Mucosa of stomach (tissue), 1 donor: ENCODE results near the gene RAD51C.
A peak's percentile ranks its signal among the peaks of the same experiment; 100 is the strongest.
"Not testable (repeated sequence)": the region's sequence is repeated elsewhere in the genome, so short reads cannot be mapped to it uniquely, and the experiment has no call there.

Experiments used
- H3K27me3 ChIP-seq: one replicate; pipeline ENCODE4 v1.7.0; 2013; ENCODE audit warnings: mild to moderate bottlenecking, low read length; ENCODE audit not compliant: control insufficient read depth, insufficient read depth
- H3K36me3 ChIP-seq: one replicate; pipeline ENCODE4 v1.7.0; 2013; ENCODE audit warnings: low read length; ENCODE audit not compliant: control insufficient read depth, insufficient read depth
- H3K4me1 ChIP-seq: one replicate; pipeline ENCODE4 v1.7.0; 2013; ENCODE audit warnings: mild to moderate bottlenecking, low read length; ENCODE audit not compliant: control insufficient read depth, insufficient read depth
- H3K4me3 ChIP-seq: one replicate; pipeline ENCODE4 v1.7.0; 2013; ENCODE audit warnings: low read length
- H3K9ac ChIP-seq: one replicate; pipeline ENCODE4 v1.7.0; 2013; ENCODE audit warnings: mild to moderate bottlenecking, low read length, moderate library complexity
- H3K9me3 ChIP-seq: one replicate; pipeline ENCODE4 v1.7.0; 2013; ENCODE audit warnings: mild to moderate bottlenecking, low read length, moderate library complexity; ENCODE audit not compliant: control insufficient read depth
- donor health status: Pancreatic carcinoma.

RAD51C gene

DNA sequence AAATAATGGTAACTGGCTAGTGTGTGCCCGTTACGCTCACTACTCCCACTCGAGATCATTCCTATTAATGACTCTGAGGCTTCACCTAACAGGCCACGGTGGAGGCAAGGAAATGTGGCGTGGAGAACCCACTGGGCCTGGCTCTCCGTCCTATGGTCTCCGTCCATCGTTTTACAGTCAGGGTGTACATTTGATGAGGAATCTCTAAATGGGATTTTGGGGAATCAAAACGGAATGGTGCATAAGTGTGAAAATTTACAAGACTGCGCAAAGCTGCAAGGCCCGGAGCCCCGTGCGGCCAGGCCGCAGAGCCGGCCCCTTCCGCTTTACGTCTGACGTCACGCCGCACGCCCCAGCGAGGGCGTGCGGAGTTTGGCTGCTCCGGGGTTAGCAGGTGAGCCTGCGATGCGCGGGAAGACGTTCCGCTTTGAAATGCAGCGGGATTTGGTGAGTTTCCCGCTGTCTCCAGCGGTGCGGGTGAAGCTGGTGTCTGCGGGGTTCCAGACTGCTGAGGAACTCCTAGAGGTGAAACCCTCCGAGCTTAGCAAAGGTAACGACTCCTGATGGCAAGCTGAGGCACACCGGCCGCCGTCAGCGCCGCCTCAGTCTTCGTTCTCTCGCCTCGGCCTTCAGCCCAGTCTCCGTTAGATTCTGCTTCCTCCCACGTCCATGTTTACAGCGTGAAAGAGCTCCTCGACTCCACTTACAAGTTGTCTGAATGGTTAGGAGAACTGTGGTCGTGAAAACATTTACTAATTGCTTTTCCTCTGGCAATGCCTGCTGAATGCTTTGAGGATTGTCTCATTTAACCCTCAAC, at the start of gene RAD51C:
TSS of gene RAD51C (plus strand) at position 364 of the 817 bp plus-strand sequence. CDS start at position 406, 42 bp downstream.
- H3K36me3 ChIP-seq = no peaks in the 10 kb centered on the region
- peaks cover 4% of the 10 kb centered on the region for H3K4me1 ChIP-seq
- peak within 1 kb of the TSS; percentile 56 for H3K4me3 ChIP-seq
- H3K9ac ChIP-seq = peak within 1 kb of the TSS; percentile 58
- no peaks in the 10 kb centered on the region for H3K27me3 ChIP-seq
- H3K9me3 ChIP-seq = no peaks in the 10 kb centered on the region

DNA sequence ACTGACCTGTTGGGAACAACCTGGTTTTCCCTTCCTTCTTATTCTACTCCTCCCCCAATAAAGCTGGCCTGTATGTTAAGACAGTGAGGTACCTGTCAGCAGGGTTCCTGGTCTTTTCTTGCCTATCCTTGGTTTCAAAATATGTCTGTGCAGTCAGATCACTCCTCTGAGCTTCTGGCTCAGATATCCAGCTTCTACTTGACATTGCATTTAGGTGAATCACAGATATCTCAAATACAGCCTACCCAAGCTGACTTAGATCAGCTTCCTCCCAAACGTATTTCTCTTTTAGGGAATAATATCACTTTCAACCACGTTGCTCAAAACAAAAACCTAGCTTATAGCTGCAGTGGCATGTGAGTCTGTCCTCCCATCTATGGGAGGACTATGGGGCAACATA, 49.3 kb upstream of the RAD51C start:
- no peaks in the 10 kb centered on the region for H3K9me3 ChIP-seq
- no peak overlapping the region for H3K9ac ChIP-seq
- H3K36me3 ChIP-seq = no peaks in the 10 kb centered on the region
- no peaks in the 10 kb centered on the region for H3K27me3 ChIP-seq
- no peaks in the 10 kb centered on the region for H3K4me1 ChIP-seq
- no peak overlapping the region for H3K4me3 ChIP-seq

DNA sequence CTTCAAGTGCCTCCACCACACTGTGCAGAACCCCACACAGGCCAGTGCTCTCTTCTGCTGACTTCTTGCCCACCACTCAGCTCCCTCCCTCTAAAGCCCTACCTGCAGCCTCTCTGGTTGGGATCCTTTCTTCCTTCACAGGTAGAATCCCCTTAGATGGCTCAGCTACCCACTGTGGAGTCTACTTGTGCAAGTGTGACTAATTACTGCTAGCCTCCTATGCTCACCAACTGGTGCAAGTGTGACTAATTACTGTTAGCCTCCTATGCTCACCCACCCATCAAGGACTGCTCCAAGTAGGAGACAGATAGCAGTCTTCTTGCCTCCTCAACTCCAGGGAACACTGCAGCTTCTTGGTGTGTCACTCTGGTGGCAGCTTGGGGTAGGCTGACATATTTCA, 44.2 kb upstream of the RAD51C start:
- no peak overlapping the region for H3K4me3 ChIP-seq
- H3K4me1 ChIP-seq = no peaks in the 10 kb centered on the region
- H3K9me3 ChIP-seq = no peaks in the 10 kb centered on the region
- H3K36me3 ChIP-seq = no peaks in the 10 kb centered on the region
- no peaks in the 10 kb centered on the region for H3K27me3 ChIP-seq
- no peak overlapping the region for H3K9ac ChIP-seq

DNA sequence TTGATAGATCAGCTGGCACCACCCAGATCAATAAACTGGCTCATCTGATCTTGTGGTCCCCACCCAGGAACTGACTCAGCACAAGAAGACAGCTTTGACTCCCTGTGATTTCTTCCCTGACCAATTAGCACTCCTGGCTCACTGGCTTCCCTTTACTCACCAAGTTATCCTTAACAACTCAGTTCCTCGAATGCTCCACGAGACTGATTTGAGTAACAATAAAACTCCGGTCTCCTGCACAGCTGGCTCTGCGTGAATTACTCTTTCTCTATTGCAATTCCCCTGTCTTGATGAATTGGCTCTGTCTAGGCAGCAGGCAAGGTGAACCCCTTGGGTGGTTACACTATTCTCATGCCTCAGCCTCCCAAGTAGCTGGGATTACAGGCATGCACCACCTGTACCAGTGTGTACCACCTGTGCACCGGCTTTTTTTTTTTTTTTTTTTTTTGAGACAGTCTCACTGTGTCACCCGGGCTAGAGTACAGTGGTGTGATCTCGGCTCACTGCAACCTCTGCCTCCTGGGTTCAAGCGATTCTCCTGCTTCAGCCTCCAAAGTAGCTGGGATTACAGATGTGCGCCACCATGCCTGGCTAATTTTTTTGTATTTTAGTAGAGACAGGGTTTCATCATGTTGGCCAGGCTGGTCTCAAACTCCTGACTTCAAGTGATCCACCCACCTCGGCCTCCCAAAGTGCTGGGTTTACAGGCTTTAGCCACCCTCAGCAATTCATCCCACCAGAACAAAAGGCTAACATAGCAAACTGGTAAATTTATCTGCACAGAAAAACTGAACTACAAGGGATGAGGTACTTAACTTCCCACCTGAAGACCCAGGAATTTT, 34.2 kb upstream of the RAD51C start:
- H3K4me1 ChIP-seq, H3K4me3 ChIP-seq, H3K27me3 ChIP-seq, H3K9me3 ChIP-seq, H3K36me3 ChIP-seq: not testable (repeated sequence)
- H3K9ac ChIP-seq = peak overlapping the region; percentile 89

DNA sequence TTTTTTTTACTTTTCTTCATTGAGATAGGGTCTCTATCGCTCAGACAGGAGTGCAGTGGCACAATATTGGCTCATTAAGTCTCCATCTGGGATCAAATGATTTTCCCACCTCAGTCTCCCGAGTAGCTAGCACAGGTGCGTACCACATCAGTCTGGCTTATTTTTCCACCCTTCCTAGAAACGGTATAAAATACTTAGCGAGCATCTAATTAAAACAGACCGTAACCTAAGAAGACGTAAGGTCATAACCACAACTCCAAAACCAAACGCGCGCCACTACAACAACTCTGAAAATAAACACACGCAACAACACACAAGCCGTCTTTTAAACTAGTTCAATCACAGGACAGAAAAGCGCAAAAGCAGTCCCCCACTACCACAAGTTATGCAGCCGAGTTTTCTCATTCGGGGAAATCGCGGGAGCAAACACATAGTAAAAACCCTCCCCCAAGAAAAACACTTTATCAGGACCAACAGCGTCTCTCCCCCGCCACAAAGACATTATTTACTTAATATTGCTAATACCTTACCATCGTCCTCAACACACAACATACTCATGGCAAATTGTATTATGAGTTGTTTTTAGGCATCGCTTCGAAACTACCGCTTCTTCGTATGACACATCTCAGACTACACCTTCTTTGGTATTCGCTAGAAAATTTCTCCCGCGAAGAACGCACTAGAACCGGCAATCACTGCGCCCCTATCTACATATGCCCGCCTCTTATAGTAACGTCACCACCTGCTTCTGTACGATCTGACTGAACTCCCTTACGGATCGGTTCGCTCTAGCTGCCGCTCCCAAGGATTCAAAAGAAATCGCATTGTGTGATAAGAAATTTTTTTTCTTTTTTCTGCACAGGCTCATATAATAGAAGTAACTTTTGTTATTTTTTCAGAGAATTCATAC, 33.3 kb upstream of the RAD51C start:
- no peaks in the 10 kb centered on the region for H3K27me3 ChIP-seq
- H3K4me3 ChIP-seq = peak overlapping the region; percentile 56
- H3K9me3 ChIP-seq = no peaks in the 10 kb centered on the region
- no peaks in the 10 kb centered on the region for H3K4me1 ChIP-seq
- peak overlapping the region; percentile 89 for H3K9ac ChIP-seq
- H3K36me3 ChIP-seq = no peaks in the 10 kb centered on the region

DNA sequence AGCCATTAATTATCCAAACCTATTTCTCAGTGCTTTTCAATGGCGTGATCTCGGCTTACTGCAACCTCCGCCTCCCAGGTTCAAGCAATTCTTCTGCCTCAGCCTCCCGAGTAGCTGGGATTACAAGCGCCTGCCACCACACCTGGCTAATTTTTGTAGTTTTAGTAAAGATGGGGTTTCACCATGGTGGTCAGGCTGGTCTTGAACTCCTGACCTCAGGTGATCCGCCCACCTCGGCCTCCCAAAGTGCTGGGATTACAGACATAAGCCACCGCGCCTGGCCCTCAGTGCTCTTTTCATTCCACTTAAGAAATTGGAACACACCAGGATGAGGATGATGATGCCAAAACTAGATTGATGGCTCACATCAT, 32.7 kb upstream of the RAD51C start:
- not testable (repeated sequence) for H3K36me3 ChIP-seq, H3K4me1 ChIP-seq, H3K27me3 ChIP-seq, H3K9me3 ChIP-seq
- Histone ChIP-seq H3K4me3 (peak overlapping the region; percentile 56), H3K9ac (peak overlapping the region; percentile 89)

DNA sequence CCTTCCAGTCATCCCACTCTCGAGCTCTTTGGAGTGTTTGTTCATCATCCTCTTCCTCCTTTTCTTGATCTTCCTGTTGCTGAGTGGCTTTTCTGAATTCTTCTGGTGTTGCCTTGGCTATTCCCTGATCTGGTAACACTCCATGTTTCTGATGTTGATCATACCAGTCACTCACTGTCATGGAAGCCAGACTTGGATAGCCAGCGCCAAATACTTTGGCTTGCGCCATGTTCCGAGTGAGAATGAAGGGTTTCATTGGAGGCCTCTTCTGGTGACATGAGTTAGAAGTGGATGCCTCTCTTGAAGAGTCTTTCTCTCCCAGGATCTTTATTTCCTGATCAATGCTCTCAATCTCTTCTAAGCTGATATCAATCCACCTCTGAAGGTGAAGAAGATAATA, 31.8 kb upstream of the RAD51C start:
- no peak overlapping the region for H3K4me3 ChIP-seq
- no peaks in the 10 kb centered on the region for H3K27me3 ChIP-seq
- H3K9ac ChIP-seq = no peak overlapping the region
- H3K4me1 ChIP-seq = no peaks in the 10 kb centered on the region
- H3K36me3 ChIP-seq = no peaks in the 10 kb centered on the region
- H3K9me3 ChIP-seq = no peaks in the 10 kb centered on the region

DNA sequence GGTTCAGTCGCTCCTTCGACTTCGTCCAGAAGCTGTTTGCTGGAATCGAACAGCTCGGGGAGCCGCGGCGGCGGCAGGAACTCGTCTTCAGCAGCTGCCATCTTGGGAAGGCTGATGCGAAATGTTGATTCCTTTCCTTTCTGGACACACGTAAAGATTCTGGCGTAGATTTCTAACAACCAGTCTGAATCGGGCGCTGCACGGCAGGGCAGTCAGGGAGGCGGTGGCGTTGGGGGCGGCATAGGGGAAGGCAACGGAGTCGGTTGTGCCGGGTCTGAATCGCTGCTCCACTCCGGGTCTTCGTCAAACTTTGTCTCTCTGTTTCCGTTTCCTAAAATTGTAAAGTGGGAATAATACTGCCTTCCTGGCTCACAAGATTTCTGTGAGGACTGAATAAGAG, 30.9 kb upstream of the RAD51C start:
- no peak overlapping the region for H3K4me3 ChIP-seq

DNA sequence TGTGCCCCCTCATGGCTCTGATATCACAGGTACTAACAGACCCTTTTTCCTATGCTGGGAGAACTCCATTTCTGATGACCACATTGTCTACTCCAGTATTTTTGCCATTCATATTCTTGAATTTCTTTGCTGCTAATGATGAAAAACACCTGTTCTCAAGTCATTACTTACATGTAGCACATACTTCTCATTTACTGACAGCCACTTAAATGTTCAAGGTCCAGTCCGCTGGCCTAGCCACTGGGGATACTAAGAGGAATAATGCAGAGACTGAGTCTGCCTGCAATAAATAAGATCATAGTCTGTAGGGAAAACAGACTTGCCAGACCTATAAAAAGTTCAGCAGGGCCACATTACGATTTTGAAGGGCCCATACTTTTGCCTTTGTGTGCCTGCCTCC, 28.1 kb upstream of the RAD51C start:
- no peaks in the 10 kb centered on the region for H3K9me3 ChIP-seq
- H3K4me3 ChIP-seq = no peak overlapping the region
- no peaks in the 10 kb centered on the region for H3K36me3 ChIP-seq
- H3K27me3 ChIP-seq = no peaks in the 10 kb centered on the region
- no peak overlapping the region for H3K9ac ChIP-seq
- no peaks in the 10 kb centered on the region for H3K4me1 ChIP-seq

More for the DNA sequence above, 30.9 kb upstream of the RAD51C start:
- Histone ChIP-seq H3K27me3 (no peaks in the 10 kb centered on the region), H3K9me3 (no peaks in the 10 kb centered on the region), H3K36me3 (no peaks in the 10 kb centered on the region), H3K4me1 (no peaks in the 10 kb centered on the region), H3K9ac (no peak overlapping the region)

DNA sequence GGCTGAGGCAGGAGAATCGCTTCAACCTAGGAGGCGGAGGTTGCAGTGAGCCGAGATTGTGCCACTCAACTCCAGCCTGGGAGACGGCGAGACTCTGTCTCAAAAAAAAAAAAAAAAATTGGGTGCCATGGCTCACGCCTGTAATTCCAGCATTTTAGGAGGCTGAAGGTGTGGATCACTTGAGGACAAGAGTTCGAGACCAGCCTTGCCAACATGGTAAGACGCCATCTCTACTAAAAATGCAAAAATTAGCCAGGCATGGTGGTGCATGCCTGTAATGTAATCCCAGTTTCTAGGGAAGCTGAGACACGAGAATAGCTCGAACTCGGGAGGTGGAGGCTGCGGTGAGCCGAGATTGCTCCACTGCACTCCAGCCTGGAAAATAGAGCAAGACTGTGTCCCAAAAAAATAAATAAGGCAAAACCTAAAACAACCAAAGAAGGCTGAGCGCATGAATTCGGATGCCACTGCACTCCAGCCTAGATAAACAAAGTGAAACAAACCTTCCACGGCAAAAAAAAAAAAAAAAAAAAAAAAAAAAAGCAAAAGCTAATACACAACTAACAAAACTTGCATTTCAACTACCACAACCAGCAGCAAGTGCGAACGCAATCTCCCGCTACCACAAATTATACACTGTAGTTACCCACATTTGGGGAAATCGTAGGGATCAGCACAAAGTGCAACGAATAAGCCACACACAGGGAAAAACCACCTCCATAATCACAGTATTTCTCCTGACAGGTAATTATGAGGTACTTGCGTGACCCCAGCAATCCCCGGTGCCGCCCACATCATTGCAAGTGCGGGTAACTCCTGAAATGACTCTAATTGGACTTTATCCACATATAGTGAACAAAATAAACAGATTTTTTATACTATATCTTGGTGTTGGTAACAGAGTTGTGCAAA, 26.2 kb upstream of the RAD51C start:
- Histone ChIP-seq H3K36me3 (no peaks in the 10 kb centered on the region), H3K4me3 (no peak overlapping the region), H3K27me3 (no peaks in the 10 kb centered on the region), H3K9ac (peak overlapping the region; percentile 35), H3K4me1 (no peaks in the 10 kb centered on the region), H3K9me3 (no peaks in the 10 kb centered on the region)

DNA sequence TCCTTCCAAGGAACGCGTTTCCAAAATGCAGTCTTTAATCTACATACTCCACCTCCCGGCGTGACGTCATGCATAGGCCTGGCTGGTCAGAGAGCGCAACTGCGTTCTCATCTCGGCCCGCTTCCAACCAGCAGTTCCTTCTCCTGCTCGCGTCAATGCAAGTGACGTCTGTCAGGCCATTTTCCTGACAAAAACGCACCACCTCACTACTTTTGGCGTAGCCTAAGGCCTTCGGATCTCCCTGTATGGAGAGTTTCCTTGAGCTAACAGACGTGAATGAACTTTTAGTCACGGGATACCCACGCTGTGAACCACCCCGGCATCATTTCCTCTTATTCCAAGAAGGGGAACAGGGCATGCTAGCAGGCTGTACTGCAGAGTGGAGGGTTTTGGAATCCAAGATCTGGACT, 25.5 kb upstream of the RAD51C start:
- no peak overlapping the region for H3K4me3 ChIP-seq

More for the DNA sequence above, 25.5 kb upstream of the RAD51C start:
- H3K27me3 ChIP-seq = no peaks in the 10 kb centered on the region
- no peaks in the 10 kb centered on the region for H3K36me3 ChIP-seq
- no peaks in the 10 kb centered on the region for H3K4me1 ChIP-seq
- H3K9me3 ChIP-seq = no peaks in the 10 kb centered on the region
- peak overlapping the region; percentile 35 for H3K9ac ChIP-seq
